Fibroblast of peridontal ligament (primary cell): ENCODE data around the gene LDLRAD3.
"Not testable (repeated sequence)": the region's sequence is repeated elsewhere in the genome, so short reads cannot be mapped to it uniquely, and the experiment has no call there.

Source experiments
- DNase-seq: peaks from one replicate; pipeline ENCODE4 v3.0.0-alpha.2; 2010; ENCODE audit errors: extremely low read depth

LDLRAD3 gene

GRCh38 chr11:36162006-36162882, 218.4 kb downstream of the LDLRAD3 start:
- DNase-seq: no peak

- DNase-seq: no peak
Measured at GRCh38 chr11:36162883-36163434, 219.1 kb downstream of the LDLRAD3 start.

- DNase-seq: no peak
Measured at GRCh38 chr11:36164506-36165250, 220.8 kb downstream of the LDLRAD3 start.

- no peak for DNase-seq
Measured at GRCh38 chr11:36165621-36166397, 221.9 kb downstream of the LDLRAD3 start.

GRCh38 chr11:36167073-36167472, 223.2 kb downstream of the LDLRAD3 start:
- DNase-seq: no peak

GRCh38 chr11:36167729-36168128, 223.9 kb downstream of the LDLRAD3 start:
- DNase-seq: no peak

GRCh38 chr11:36177836-36178235, 234.0 kb downstream of the LDLRAD3 start:
- no peak for DNase-seq

- peak; percentile 99 for DNase-seq
Measured at GRCh38 chr11:36186340-36187175, 242.7 kb downstream of the LDLRAD3 start.

GRCh38 chr11:36187622-36188021, 243.8 kb downstream of the LDLRAD3 start:
- DNase-seq: no peak

GRCh38 chr11:36189735-36190134, 245.9 kb downstream of the LDLRAD3 start:
- not testable (repeated sequence) for DNase-seq

GRCh38 chr11:36191941-36192340, 248.1 kb downstream of the LDLRAD3 start:
- DNase-seq: no peak

- no peak for DNase-seq
Measured at GRCh38 chr11:36192425-36193289, 248.8 kb downstream of the LDLRAD3 start.

GRCh38 chr11:36193290-36193619, 249.4 kb downstream of the LDLRAD3 start:
- no peak for DNase-seq

GRCh38 chr11:36193721-36194120, 249.9 kb downstream of the LDLRAD3 start:
- DNase-seq: no peak

GRCh38 chr11:36195496-36196354, 251.9 kb downstream of the LDLRAD3 start:
- DNase-seq: peak; percentile 75

GRCh38 chr11:36196411-36196998, 252.6 kb downstream of the LDLRAD3 start:
- DNase-seq: peak; percentile 39

GRCh38 chr11:36201411-36201810, 257.5 kb downstream of the LDLRAD3 start:
- DNase-seq: no peak

GRCh38 chr11:36205536-36205935, 261.7 kb downstream of the LDLRAD3 start:
- DNase-seq: no peak

- DNase-seq: no peak
Measured at GRCh38 chr11:36210529-36210928, 266.7 kb downstream of the LDLRAD3 start.
